WTC11 (cell line): ENCODE data around the gene ACRBP. TPM values are rescaled to one million over a fixed set of nuclear protein-coding genes. Genes with fewer than 3 reads are reported as not detected.
A peak's percentile ranks its signal among the peaks of the same experiment; 100 is the strongest.

Source experiments
- ATAC-seq: fragments of 200-7000 bp; cut with Tn5 transposase; 2 replicates; pipeline ENCODE4 v1.10.0; 2021; ENCODE audit warnings: mild to moderate bottlenecking, moderate library complexity
- CTCF ChIA-PET: fragments of 300-600 bp; sonication (Branson Sonifier 250); formaldehyde crosslinking; loops from one replicate; lab custom pipeline; 2021; ENCODE audit warnings: antibody characterized with exemption; lab: Charles Lee
- POLR2A ChIA-PET: fragments of 350-600 bp; sonication (Branson Sonifier 250); formaldehyde crosslinking; loops from one replicate; lab custom pipeline; 2021; ENCODE audit warnings: antibody characterized with exemption; lab: Charles Lee
- DNase-seq: peaks from one replicate; pipeline ENCODE4 v3.0.0; 2021; ENCODE audit warnings: low spot score
- H3K27ac Mint-ChIP-seq: 2 replicates; pipeline ENCODE4 v1.8.0; 2021; ENCODE audit warnings: mixed read lengths
- H3K27me3 Mint-ChIP-seq: 2 replicates; pipeline ENCODE4 v1.8.0; 2021; ENCODE audit warnings: low read depth, mild to moderate bottlenecking, moderate library complexity, mixed read lengths
- H3K36me3 Mint-ChIP-seq: 2 replicates; pipeline ENCODE4 v1.8.0; 2021; ENCODE audit warnings: mixed read lengths
- H3K4me1 Mint-ChIP-seq: 2 replicates; pipeline ENCODE4 v1.8.0; 2022; ENCODE audit warnings: mixed read lengths
- H3K4me3 Mint-ChIP-seq: 2 replicates; pipeline ENCODE4 v1.8.0; 2021; ENCODE audit warnings: mild to moderate bottlenecking, moderate library complexity, mixed read lengths
- H3K9me3 Mint-ChIP-seq: 2 replicates; pipeline ENCODE4 v1.8.0; 2021; ENCODE audit warnings: mixed read lengths
- E2F5 ChIP-seq: sonication (generic); formaldehyde crosslinking; IDR thresholded peaks from 2 replicates; pipeline ENCODE4 v1.8.1; 2022; ENCODE audit warnings: mild to moderate bottlenecking, moderate library complexity, missing genetic modification reagents
- FOXJ3 ChIP-seq: sonication (generic); formaldehyde crosslinking; IDR thresholded peaks from 2 replicates; pipeline ENCODE4 v1.9.0; 2021; ENCODE audit warnings: missing genetic modification reagents, mild to moderate bottlenecking, borderline replicate concordance
- FOXP4 ChIP-seq: sonication (generic); formaldehyde crosslinking; IDR thresholded peaks from 2 replicates; pipeline ENCODE4 v1.8.0; 2022; ENCODE audit warnings: mild to moderate bottlenecking, missing genetic modification reagents
- GRHL2 ChIP-seq: fragments of 250-450 bp; sonication (Bioruptor Pico); IDR thresholded peaks from 2 replicates; pipeline ENCODE4 v1.8.0; 2022; ENCODE audit warnings: mild to moderate bottlenecking, moderate library complexity; ENCODE audit not compliant: insufficient replicate concordance, severe bottlenecking
- HMGA2 ChIP-seq: fragments of 250-450 bp; sonication (Bioruptor Pico); IDR thresholded peaks from 2 replicates; pipeline ENCODE4 v1.4.0; 2021; ENCODE audit warnings: mild to moderate bottlenecking, moderate library complexity
- IRF2 ChIP-seq: sonication (generic); formaldehyde crosslinking; IDR thresholded peaks from 2 replicates; pipeline ENCODE4 v1.8.0; 2022; ENCODE audit warnings: low read depth, missing genetic modification reagents, borderline replicate concordance
- JAZF1 ChIP-seq: fragments of 250-450 bp; sonication (Bioruptor Pico); IDR thresholded peaks from 2 replicates; pipeline ENCODE4 v1.9.0; 2021; ENCODE audit warnings: moderate library complexity, mild to moderate bottlenecking, inconsistent platforms
- NFATC4 ChIP-seq: fragments of 250-450 bp; sonication (Bioruptor Pico); IDR thresholded peaks from 2 replicates; pipeline ENCODE4 v1.9.0; 2021; ENCODE audit warnings: mild to moderate bottlenecking
- TP53 ChIP-seq: sonication (generic); formaldehyde crosslinking; IDR thresholded peaks from 2 replicates; pipeline ENCODE4 v1.8.1; 2023; ENCODE audit warnings: mild to moderate bottlenecking, missing genetic modification reagents
- ZBTB21 ChIP-seq: sonication (generic); formaldehyde crosslinking; IDR thresholded peaks from 2 replicates; pipeline ENCODE4 v1.8.1; 2023; ENCODE audit warnings: mild to moderate bottlenecking, missing genetic modification reagents, borderline replicate concordance
- ZNF281 ChIP-seq: sonication (generic); formaldehyde crosslinking; IDR thresholded peaks from 2 replicates; pipeline ENCODE4 v1.8.0; 2023; ENCODE audit warnings: mild to moderate bottlenecking, missing genetic modification reagents
- ZNF532 ChIP-seq: fragments of 250-450 bp; sonication (Bioruptor Pico); IDR thresholded peaks from 2 replicates; pipeline ENCODE4 v1.9.0; 2021; ENCODE audit warnings: mild to moderate bottlenecking, borderline replicate concordance
- total RNA-seq: library from RNA; stranded (reverse); gene quantifications from 3 replicates; pipeline ENCODE4 v1.2.3, GENCODE V29; 2021
- TF ChIP-seq, protein P1 (sequence below): fragments of 250-450 bp; sonication (Bioruptor Pico); IDR thresholded peaks from 2 replicates; pipeline ENCODE4 v1.8.0; 2021; ENCODE audit warnings: mild to moderate bottlenecking

ACRBP gene
- total RNA-seq, 1 experiment from 2014 or later = 2.1 TPM

GRCh38 chr12:6688543-6688998 is 41.3 kb upstream of the ACRBP start:
- POLR2A ChIA-PET = interaction anchor here (0.7 to 2.2 kb wide), 19 partner anchors 8 to 1113 kb away, joined by 3 to 39 read pairs (median 4); partner anchors contain the start of genes COPS7A, GAPDH, MLF2 and PTMS
- CTCF ChIA-PET = interaction anchor here (0.6 to 2.2 kb wide), 27 partner anchors 10 to 722 kb away, joined by 3 to 49 read pairs (median 5); partner anchors contain the start of genes ACRBP, CDCA3, CLSTN3 and COPS7A
- no peaks in the 10 kb centered on the region for H3K9me3 Mint-ChIP-seq

GRCh38 chr12:6685814-6686213 is 38.6 kb upstream of the ACRBP start:
- ATAC-seq (no peak), DNase-seq (no peak)
- Mint-ChIP-seq H3K4me3 (no peak overlapping the region), H3K9me3 (no peaks in the 10 kb centered on the region), H3K4me1 (peaks cover 23% of the 10 kb centered on the region), H3K27ac (no peak overlapping the region), H3K36me3 (peaks cover 12% of the 10 kb centered on the region), H3K27me3 (no peaks in the 10 kb centered on the region)
- CTCF ChIA-PET = interaction anchor here (1.2 kb wide), 1 partner anchor 65 kb away, joined by 3 read pairs; no protein-coding TSS in a partner anchor
- POLR2A ChIA-PET = no interaction called here
- TF ChIP-seq HMGA2 (CRISPR knock-in tag) = no peak
- TF ChIP-seq NFATC4 (CRISPR knock-in tag) = no peak
- no peak for TF ChIP-seq FOXP4 (CRISPR knock-in tag)
- TF ChIP-seq FOXJ3 (CRISPR knock-in tag) = no peak
- TF ChIP-seq TP53 (CRISPR knock-in tag) = no peak
- TF ChIP-seq ZNF532 (CRISPR knock-in tag) = no peak
- no peak for TF ChIP-seq ZBTB21 (CRISPR knock-in tag)
- no peak for TF ChIP-seq GRHL2 (CRISPR knock-in tag)
- TF ChIP-seq JAZF1 (CRISPR knock-in tag) = no peak
- no peak for TF ChIP-seq E2F5 (CRISPR knock-in tag)
- TF ChIP-seq, protein P1, sequence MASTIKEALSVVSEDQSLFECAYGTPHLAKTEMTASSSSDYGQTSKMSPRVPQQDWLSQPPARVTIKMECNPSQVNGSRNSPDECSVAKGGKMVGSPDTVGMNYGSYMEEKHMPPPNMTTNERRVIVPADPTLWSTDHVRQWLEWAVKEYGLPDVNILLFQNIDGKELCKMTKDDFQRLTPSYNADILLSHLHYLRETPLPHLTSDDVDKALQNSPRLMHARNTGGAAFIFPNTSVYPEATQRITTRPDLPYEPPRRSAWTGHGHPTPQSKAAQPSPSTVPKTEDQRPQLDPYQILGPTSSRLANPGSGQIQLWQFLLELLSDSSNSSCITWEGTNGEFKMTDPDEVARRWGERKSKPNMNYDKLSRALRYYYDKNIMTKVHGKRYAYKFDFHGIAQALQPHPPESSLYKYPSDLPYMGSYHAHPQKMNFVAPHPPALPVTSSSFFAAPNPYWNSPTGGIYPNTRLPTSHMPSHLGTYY = no peak
- no peak for TF ChIP-seq IRF2 (CRISPR knock-in tag)

More at GRCh38 chr12:6688543-6688998, 41.3 kb upstream of the ACRBP start:
- no peaks in the 10 kb centered on the region for H3K27me3 Mint-ChIP-seq
- no peak for TF ChIP-seq ZNF281 (CRISPR knock-in tag)
- peak; percentile 64; the same call in 1 of the 2 replicates for TF ChIP-seq TP53 (CRISPR knock-in tag)
- TF ChIP-seq, all 79 proteins: peak for 1
- H3K36me3 Mint-ChIP-seq = peaks cover 7% of the 10 kb centered on the region; the same call in 1 of the 2 replicates
- H3K4me1 Mint-ChIP-seq = peaks cover 23% of the 10 kb centered on the region
- no peak for DNase-seq
- peak overlapping the region; percentile 86 for H3K4me3 Mint-ChIP-seq
- H3K27ac Mint-ChIP-seq = peak overlapping the region; percentile 95
- ATAC-seq = peak; percentile 21
